ENCODE data around the gene GNG13.
"Not testable (repeated sequence)": the region's sequence is repeated elsewhere in the genome, so short reads cannot be mapped to it uniquely, and the experiment has no call there.

Gene GNG13

GRCh38 chr16:764848-765487 is 35.6 kb downstream of the GNG13 start:
- FAIRE-seq (no peak), DNase-seq (ENCODE audit: insufficient read length, low spot score) (no peak)

GRCh38 chr16:764184-764750 is 36.3 kb downstream of the GNG13 start:
- FAIRE-seq (no peak), DNase-seq (ENCODE audit: insufficient read length, low spot score) (no peak)

GRCh38 chr16:763369-764183 is 37.0 kb downstream of the GNG13 start:
- no peak for FAIRE-seq
- no peak for DNase-seq (ENCODE audit: insufficient read length, low spot score)

GRCh38 chr16:762595-763268 is 37.8 kb downstream of the GNG13 start:
- DNase-seq (ENCODE audit: insufficient read length, low spot score) = no peak
- FAIRE-seq = no peak

- no peak for DNase-seq (ENCODE audit: insufficient read length, low spot score)
- FAIRE-seq = no peak
Observed at GRCh38 chr16:761625-762513, 38.7 kb downstream of the GNG13 start.

GRCh38 chr16:760545-761343 is 39.8 kb downstream of the GNG13 start, which contains the start of gene MSLN:
MSLN (plus strand) TSS chr16:760734; CDS start chr16:762681, 1,947 bp downstream.
- DNase-seq (ENCODE audit: insufficient read length, low spot score) = no peak

GRCh38 chr16:760065-760464 is 40.5 kb downstream of the GNG13 start:
- FAIRE-seq = no peak
- no peak for DNase-seq (ENCODE audit: insufficient read length, low spot score)

More at GRCh38 chr16:760545-761343, 39.8 kb downstream of the GNG13 start, which contains the start of gene MSLN:
- FAIRE-seq = no peak

- FAIRE-seq (no peak), DNase-seq (ENCODE audit: insufficient read length, low spot score) (no peak)
Observed at GRCh38 chr16:759110-759910, 41.2 kb downstream of the GNG13 start.

GRCh38 chr16:756428-756827 is 44.1 kb downstream of the GNG13 start:
- FAIRE-seq (no peak), DNase-seq (ENCODE audit: insufficient read length, low spot score) (no peak)

- FAIRE-seq = no peak
- DNase-seq (ENCODE audit: insufficient read length, low spot score) = no peak
Observed at GRCh38 chr16:754656-755055, 45.9 kb downstream of the GNG13 start.

GRCh38 chr16:754121-754607 is 46.4 kb downstream of the GNG13 start:
- FAIRE-seq; DNase-seq (ENCODE audit: insufficient read length, low spot score): not testable (repeated sequence)

- DNase-seq (ENCODE audit: insufficient read length, low spot score) (no peak), FAIRE-seq (no peak)
Observed at GRCh38 chr16:752007-752312, 48.6 kb downstream of the GNG13 start.

- DNase-seq (ENCODE audit: insufficient read length, low spot score) (no peak), FAIRE-seq (no peak)
Observed at GRCh38 chr16:751152-752006, 49.2 kb downstream of the GNG13 start.

- DNase-seq (ENCODE audit: insufficient read length, low spot score) (no peak), FAIRE-seq (no peak)
Observed at GRCh38 chr16:750485-750884, 50.0 kb downstream of the GNG13 start.

GRCh38 chr16:749010-749409 is 51.5 kb downstream of the GNG13 start:
- DNase-seq (ENCODE audit: insufficient read length, low spot score) = no peak
- FAIRE-seq = no peak

Data from GM19239 (cell line).